CD4-positive, alpha-beta T cell treated with Interleukin-17A for 4 hours (primary cell): ENCODE measurements around the gene RFTN1.

Experiments used
- DNase-seq: peaks from one replicate; pipeline ENCODE4 v3.0.0-alpha.2; 2020; ENCODE audit warnings: mixed read lengths

Gene RFTN1

GRCh38 chr3:16372362-16373292 is 140.9 kb downstream of the RFTN1 start:
- DNase-seq, result no peak

- DNase-seq, result peak; percentile 22
Measured at GRCh38 chr3:16370872-16371740, 142.4 kb downstream of the RFTN1 start.

- no peak for DNase-seq
Measured at GRCh38 chr3:16370503-16370871, 143.0 kb downstream of the RFTN1 start.

GRCh38 chr3:16369885-16370284 is 143.6 kb downstream of the RFTN1 start:
- no peak for DNase-seq

GRCh38 chr3:16369276-16369675 is 144.2 kb downstream of the RFTN1 start:
- DNase-seq, result no peak

- no peak for DNase-seq
Measured at GRCh38 chr3:16366581-16366980, 146.9 kb downstream of the RFTN1 start.

- no peak for DNase-seq
Measured at GRCh38 chr3:16365491-16366128, 147.9 kb downstream of the RFTN1 start.

GRCh38 chr3:16364963-16365362 is 148.5 kb downstream of the RFTN1 start:
- DNase-seq, result no peak

GRCh38 chr3:16364323-16364722 is 149.2 kb downstream of the RFTN1 start:
- DNase-seq, result no peak

GRCh38 chr3:16363636-16364035 is 149.9 kb downstream of the RFTN1 start:
- DNase-seq, result no peak

- DNase-seq, result no peak
Measured at GRCh38 chr3:16362770-16363169, 150.7 kb downstream of the RFTN1 start.

GRCh38 chr3:16361087-16361486 is 152.4 kb downstream of the RFTN1 start:
- no peak for DNase-seq

- DNase-seq, result no peak
Measured at GRCh38 chr3:16359331-16359730, 154.2 kb downstream of the RFTN1 start.

- DNase-seq, result no peak
Measured at GRCh38 chr3:16358336-16358735, 155.2 kb downstream of the RFTN1 start.

GRCh38 chr3:16357186-16358121 is 156.0 kb downstream of the RFTN1 start:
- no peak for DNase-seq

- DNase-seq, result no peak
Measured at GRCh38 chr3:16355828-16356227, 157.7 kb downstream of the RFTN1 start.

GRCh38 chr3:16354291-16354690 is 159.2 kb downstream of the RFTN1 start:
- DNase-seq, result no peak

GRCh38 chr3:16352428-16352827 is 161.1 kb downstream of the RFTN1 start:
- no peak for DNase-seq

- no peak for DNase-seq
Measured at GRCh38 chr3:16350597-16351318, 162.7 kb downstream of the RFTN1 start.

- DNase-seq, result no peak
Measured at GRCh38 chr3:16349986-16350596, 163.4 kb downstream of the RFTN1 start.

- no peak for DNase-seq
Measured at GRCh38 chr3:16347548-16347947, 166.0 kb downstream of the RFTN1 start.
